Upper lobe of left lung (tissue), 6 donors: ENCODE measurements around the gene UTF1. TPM values are rescaled to one million over a fixed set of nuclear protein-coding genes. Genes with fewer than 3 reads are reported as not detected.

Experiments
- ATAC-seq, 2 donors: fragments of 200-7000 bp; cut with Tn5 transposase; one replicate each; pipeline ENCODE4 v1.9.1; 2022; ENCODE audit warnings: mild to moderate bottlenecking in 2 of 2, moderate library complexity in 2 of 2; ENCODE audit not compliant: low FRiP score in 2 of 2
- DNase-seq, 2 donors: peaks; one replicate each; pipeline ENCODE4 v3.0.0-alpha.2; 2019 to 2020
- H3K27ac ChIP-seq, 4 donors: fragments of 200-600 bp; sonication (generic); one replicate each; pipeline ENCODE4 v1.5.1; 2016 to 2019
- H3K27me3 ChIP-seq, 4 donors: fragments of 200-600 bp; sonication (generic); one replicate each; pipeline ENCODE4 v1.5.1; 2017 to 2019
- H3K36me3 ChIP-seq, 4 donors: fragments of 200-600 bp; sonication (generic); one replicate each; pipeline ENCODE4 v1.5.1; 2016 to 2019
- H3K4me1 ChIP-seq, 4 donors: fragments of 200-600 bp; sonication (generic); one replicate each; pipeline ENCODE4 v1.5.1; 2018 to 2019
- H3K4me3 ChIP-seq, 4 donors: fragments of 200-600 bp; sonication (generic); one replicate each; pipeline ENCODE4 v1.5.1; 2017 to 2019; ENCODE audit warnings: mild to moderate bottlenecking in 2 of 4, moderate library complexity in 1 of 4
- H3K9me3 ChIP-seq, 4 donors: fragments of 200-600 bp; sonication (generic); one replicate each; pipeline ENCODE4 v1.5.1; 2018 to 2019
- CTCF ChIP-seq, 6 experiments: fragments of 450-650 bp in 4 of 6; fragments of 200-600 bp in 2 of 6; sonication (generic) in 2 of 6; IDR thresholded peaks; one replicate each; pipeline ENCODE4 v1.5.1; 2016 to 2019; ENCODE audit warnings: antibody characterized with exemption in 6 of 6
- EP300 ChIP-seq, 4 donors: sonication (generic); formaldehyde crosslinking; IDR thresholded peaks; one replicate each; pipeline ENCODE4 v1.5.1; 2017; ENCODE audit warnings: antibody characterized with exemption in 4 of 4, control low read depth in 2 of 4
- POLR2A ChIP-seq, 4 donors: fragments of 450-650 bp; IDR thresholded peaks; one replicate each; pipeline ENCODE4 v1.5.1; 2016 to 2017; ENCODE audit warnings: antibody characterized with exemption in 4 of 4, mild to moderate bottlenecking in 2 of 4
- POLR2AphosphoS5 ChIP-seq, 2 donors: sonication (generic); formaldehyde crosslinking; IDR thresholded peaks; one replicate each; pipeline ENCODE4 v1.5.1; 2017; ENCODE audit warnings: antibody characterized with exemption in 2 of 2
- WGBS, 2 donors: methylation state at CpG; one replicate each; pipeline ENCODE4 v1.1.5; 2017 to 2018; 5-methylcytosine and 5-hydroxymethylcytosine counted together
- total RNA-seq, 6 donors: library from RNA; depleted of rRNA in 4 of 6; stranded (reverse); fragments of >200 nt in 4 of 6; gene quantifications; one replicate each; pipeline versions ENCODE4 v1.1.0 to v1.2.1, GENCODE V29; 2016 to 2021
- donor health status: DM: no; HTN: no; CAD: no; lungs with moderate emphysema.
- donor health status: DM: no; HTN: yes; CAD: no; lungs with severe emphysema.

UTF1 gene
- total RNA-seq = under 1 TPM in 2 of 6 donors, not detected in 4; 0.26 to 0.37 TPM

GRCh38 chr10:133230044-133230361 is at the start of gene UTF1:
Gene UTF1 (plus strand): TSS chr10:133230217. CDS start chr10:133230289, 72 bp downstream.
- Histone ChIP-seq H3K36me3 (no peaks in the 10 kb centered on the region), H3K9me3 (no peaks in the 10 kb centered on the region), H3K4me1 (peaks cover 9 to 20% (median 11%) of the 10 kb centered on the region in 4 donors), H3K27ac (no peak within 1 kb of the TSS), H3K4me3 (peak within 1 kb of the TSS in 3 of 4 donors; percentile 22 to 39 (median 26)), H3K27me3 (peaks cover 0 to 31% (median 17%) of the 10 kb centered on the region in 4 donors)
- WGBS, 2 donors = 0% methylated on average over 3 of the region's 49 CpGs; no CpG with 5 or more reads in 1 of the 2 donors
- DNase-seq = no peak
- no peak for ATAC-seq
- no peak for TF ChIP-seq CTCF (IDR thresholded peaks at IDR 0.05)
- no peak for TF ChIP-seq EP300 (IDR thresholded peaks at IDR 0.05)
- no peak for TF ChIP-seq POLR2A (IDR thresholded peaks at IDR 0.05)
- no peak for TF ChIP-seq POLR2AphosphoS5 (IDR thresholded peaks at IDR 0.05)

- WGBS, 2 donors = 93 to 94% methylated on average over 9 to 23 of the region's 23 CpGs
- H3K4me3 ChIP-seq = no peak overlapping the region
- no peak overlapping the region for H3K27ac ChIP-seq
- no peaks in the 10 kb centered on the region for H3K36me3 ChIP-seq
- DNase-seq = peak in 1 of 2 donors; percentile 80
- H3K4me1 ChIP-seq = no peaks in the 10 kb centered on the region
- H3K9me3 ChIP-seq = no peaks in the 10 kb centered on the region
- TF ChIP-seq POLR2A (IDR thresholded peaks at IDR 0.05) (no peak), POLR2AphosphoS5 (IDR thresholded peaks at IDR 0.05) (no peak), CTCF (IDR thresholded peaks at IDR 0.05) (no peak), EP300 (IDR thresholded peaks at IDR 0.05) (no peak)
- ATAC-seq = no peak
- H3K27me3 ChIP-seq = no peaks in the 10 kb centered on the region
Observed at GRCh38 chr10:133180965-133181639, 48.9 kb upstream of the UTF1 start.

- no peaks in the 10 kb centered on the region for H3K36me3 ChIP-seq
- H3K27me3 ChIP-seq = no peaks in the 10 kb centered on the region
- no peak for ATAC-seq
- 68 to 76% methylated on average over 11 to 12 of the region's 14 CpGs for WGBS, 2 donors
- DNase-seq = peak in 1 of 2 donors; percentile 40
- H3K27ac ChIP-seq = no peak overlapping the region
- no peaks in the 10 kb centered on the region for H3K4me1 ChIP-seq
- no peaks in the 10 kb centered on the region for H3K9me3 ChIP-seq
- H3K4me3 ChIP-seq = no peak overlapping the region
- TF ChIP-seq POLR2A (IDR thresholded peaks at IDR 0.05) (no peak), CTCF (IDR thresholded peaks at IDR 0.05) (no peak), POLR2AphosphoS5 (IDR thresholded peaks at IDR 0.05) (no peak), EP300 (IDR thresholded peaks at IDR 0.05) (no peak)
Observed at GRCh38 chr10:133182190-133182589, 47.8 kb upstream of the UTF1 start.

GRCh38 chr10:133182791-133183645 is 47.0 kb upstream of the UTF1 start:
- DNase-seq (peak in 1 of 2 donors; percentile 79), ATAC-seq (no peak)
- no peak overlapping the region for H3K27ac ChIP-seq
- H3K4me3 ChIP-seq = no peak overlapping the region
- H3K4me1 ChIP-seq = no peaks in the 10 kb centered on the region
- H3K9me3 ChIP-seq = no peaks in the 10 kb centered on the region
- no peak for TF ChIP-seq CTCF (IDR thresholded peaks at IDR 0.05)
- no peak for TF ChIP-seq POLR2A (IDR thresholded peaks at IDR 0.05)
- no peak for TF ChIP-seq EP300 (IDR thresholded peaks at IDR 0.05)
- TF ChIP-seq POLR2AphosphoS5 (IDR thresholded peaks at IDR 0.05) = no peak
- no peaks in the 10 kb centered on the region for H3K36me3 ChIP-seq
- no peaks in the 10 kb centered on the region for H3K27me3 ChIP-seq
- WGBS, 2 donors = 91 to 93% methylated on average over 64 to 66 of the region's 66 CpGs
